Measurements from ENCODE around the gene TUFT1. TPM values are rescaled to one million over a fixed set of nuclear protein-coding genes. Genes with fewer than 3 reads are reported as not detected.

TUFT1 gene
- total RNA-seq, 1 experiment from 2014 or later = 31.4 TPM

DNA sequence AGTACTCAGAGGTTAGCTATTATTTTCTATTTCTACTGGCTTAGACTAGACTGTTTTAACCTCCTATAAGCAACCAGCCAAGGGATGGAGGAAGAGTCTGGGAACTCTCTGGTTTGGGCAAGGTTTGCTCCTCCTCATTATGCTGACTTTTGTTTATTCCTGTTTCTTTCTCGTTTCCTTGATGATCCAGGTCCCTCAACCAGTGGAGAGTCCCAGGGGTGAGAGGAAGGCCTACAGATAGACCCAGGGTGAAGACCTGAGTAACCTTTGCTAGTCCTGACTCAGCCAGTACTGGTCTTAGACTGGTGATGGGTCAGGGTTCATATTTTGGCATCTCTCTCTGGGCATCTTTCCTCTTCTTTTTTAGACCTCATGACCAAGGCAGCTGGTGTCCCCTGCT lies 5.4 kb downstream of the TUFT1 start:
- no peaks in the 10 kb centered on the region for H3K9me3 Mint-ChIP-seq (ENCODE audit: low read depth, unreplicated experiment)
- TF ChIP-seq, protein P1, sequence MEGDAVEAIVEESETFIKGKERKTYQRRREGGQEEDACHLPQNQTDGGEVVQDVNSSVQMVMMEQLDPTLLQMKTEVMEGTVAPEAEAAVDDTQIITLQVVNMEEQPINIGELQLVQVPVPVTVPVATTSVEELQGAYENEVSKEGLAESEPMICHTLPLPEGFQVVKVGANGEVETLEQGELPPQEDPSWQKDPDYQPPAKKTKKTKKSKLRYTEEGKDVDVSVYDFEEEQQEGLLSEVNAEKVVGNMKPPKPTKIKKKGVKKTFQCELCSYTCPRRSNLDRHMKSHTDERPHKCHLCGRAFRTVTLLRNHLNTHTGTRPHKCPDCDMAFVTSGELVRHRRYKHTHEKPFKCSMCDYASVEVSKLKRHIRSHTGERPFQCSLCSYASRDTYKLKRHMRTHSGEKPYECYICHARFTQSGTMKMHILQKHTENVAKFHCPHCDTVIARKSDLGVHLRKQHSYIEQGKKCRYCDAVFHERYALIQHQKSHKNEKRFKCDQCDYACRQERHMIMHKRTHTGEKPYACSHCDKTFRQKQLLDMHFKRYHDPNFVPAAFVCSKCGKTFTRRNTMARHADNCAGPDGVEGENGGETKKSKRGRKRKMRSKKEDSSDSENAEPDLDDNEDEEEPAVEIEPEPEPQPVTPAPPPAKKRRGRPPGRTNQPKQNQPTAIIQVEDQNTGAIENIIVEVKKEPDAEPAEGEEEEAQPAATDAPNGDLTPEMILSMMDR (IDR thresholded peaks at IDR 0.05; ENCODE audit: unreplicated experiment) = no peak
- no peak overlapping the region for H3K4me3 Mint-ChIP-seq (ENCODE audit: low read depth, unreplicated experiment)
- CTCF ChIA-PET = no interaction called here
- H3K27me3 Mint-ChIP-seq (ENCODE audit: unreplicated experiment) = no peaks in the 10 kb centered on the region
- BruUV-seq (replicated peaks) = no TSS peak
- no peak for DNase-seq
- H3K27ac Mint-ChIP-seq (ENCODE audit: unreplicated experiment) = peak overlapping the region; percentile 69
- intact Hi-C loops (cut with micrococcal nuclease; ENCODE audit: unreplicated experiment) = loop anchor here (10.0 kb wide), 1 partner anchor 49 kb away; no protein-coding TSS in a partner anchor
- peaks cover 79% of the 10 kb centered on the region for H3K4me1 Mint-ChIP-seq (ENCODE audit: low read depth, unreplicated experiment)
- peaks cover 67% of the 10 kb centered on the region for H3K36me3 Mint-ChIP-seq (ENCODE audit: insufficient read depth, unreplicated experiment)

DNA sequence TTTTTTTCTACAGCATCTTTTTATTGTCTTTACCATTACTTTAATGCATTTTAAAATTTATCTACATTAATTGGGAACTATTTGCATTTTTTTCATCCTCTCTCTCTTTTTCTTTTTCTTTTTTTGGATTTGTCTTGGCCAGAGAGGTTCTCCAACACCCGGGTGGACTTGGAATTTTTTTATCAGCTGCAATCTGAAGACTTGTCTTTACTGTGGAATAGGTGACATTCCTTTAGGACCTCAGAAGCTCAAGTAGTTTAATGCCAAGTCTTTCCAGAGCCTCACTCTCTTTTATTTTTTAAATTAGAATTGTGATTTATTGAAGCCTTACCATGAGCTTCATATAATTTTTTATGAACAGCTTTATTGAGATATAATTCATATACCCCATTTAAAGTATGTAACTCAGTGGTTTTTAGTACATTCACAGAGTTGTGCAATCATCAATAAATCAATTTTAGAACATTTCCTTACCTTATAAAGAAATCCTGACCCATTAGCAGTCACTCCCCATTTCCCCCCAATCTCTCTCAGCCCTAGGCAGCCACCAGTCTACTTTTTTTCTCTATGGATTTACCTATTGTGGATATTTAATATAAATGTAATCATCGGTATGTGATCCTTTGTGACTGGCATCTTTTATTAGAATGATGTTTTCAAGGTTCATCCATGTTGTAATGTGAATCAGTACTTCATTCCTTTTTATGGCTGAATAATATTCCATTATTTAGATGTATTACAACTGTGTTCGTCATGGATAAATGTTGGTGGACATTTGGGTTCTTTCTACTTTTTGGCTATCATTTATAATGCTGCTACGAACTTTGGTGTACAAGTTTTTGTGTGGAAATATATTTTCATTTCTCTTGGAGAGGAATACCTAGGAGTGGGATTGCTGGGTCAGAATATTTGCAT lies 6.2 kb downstream of the TUFT1 start:
- Mint-ChIP-seq H3K4me1 (ENCODE audit: low read depth, unreplicated experiment) (peaks cover 84% of the 10 kb centered on the region), H3K36me3 (ENCODE audit: insufficient read depth, unreplicated experiment) (peaks cover 59% of the 10 kb centered on the region), H3K27me3 (ENCODE audit: unreplicated experiment) (no peaks in the 10 kb centered on the region), H3K27ac (ENCODE audit: unreplicated experiment) (peak overlapping the region; percentile 74), H3K9me3 (ENCODE audit: low read depth, unreplicated experiment) (no peaks in the 10 kb centered on the region), H3K4me3 (ENCODE audit: low read depth, unreplicated experiment) (peak overlapping the region; percentile 45)
- TF ChIP-seq, protein P1 (IDR thresholded peaks at IDR 0.05; ENCODE audit: unreplicated experiment) = no peak
- intact Hi-C loops (cut with micrococcal nuclease; ENCODE audit: unreplicated experiment) = loop anchor here (10.0 kb wide), 1 partner anchor 49 kb away; no protein-coding TSS in a partner anchor
- no peak for DNase-seq
- BruUV-seq (replicated peaks) = no TSS peak
- CTCF ChIA-PET = interaction anchor here (0.6 to 2.7 kb wide), 5 partner anchors 13 to 167 kb away, joined by 3 to 7 read pairs (median 4); no protein-coding TSS in a partner anchor

DNA sequence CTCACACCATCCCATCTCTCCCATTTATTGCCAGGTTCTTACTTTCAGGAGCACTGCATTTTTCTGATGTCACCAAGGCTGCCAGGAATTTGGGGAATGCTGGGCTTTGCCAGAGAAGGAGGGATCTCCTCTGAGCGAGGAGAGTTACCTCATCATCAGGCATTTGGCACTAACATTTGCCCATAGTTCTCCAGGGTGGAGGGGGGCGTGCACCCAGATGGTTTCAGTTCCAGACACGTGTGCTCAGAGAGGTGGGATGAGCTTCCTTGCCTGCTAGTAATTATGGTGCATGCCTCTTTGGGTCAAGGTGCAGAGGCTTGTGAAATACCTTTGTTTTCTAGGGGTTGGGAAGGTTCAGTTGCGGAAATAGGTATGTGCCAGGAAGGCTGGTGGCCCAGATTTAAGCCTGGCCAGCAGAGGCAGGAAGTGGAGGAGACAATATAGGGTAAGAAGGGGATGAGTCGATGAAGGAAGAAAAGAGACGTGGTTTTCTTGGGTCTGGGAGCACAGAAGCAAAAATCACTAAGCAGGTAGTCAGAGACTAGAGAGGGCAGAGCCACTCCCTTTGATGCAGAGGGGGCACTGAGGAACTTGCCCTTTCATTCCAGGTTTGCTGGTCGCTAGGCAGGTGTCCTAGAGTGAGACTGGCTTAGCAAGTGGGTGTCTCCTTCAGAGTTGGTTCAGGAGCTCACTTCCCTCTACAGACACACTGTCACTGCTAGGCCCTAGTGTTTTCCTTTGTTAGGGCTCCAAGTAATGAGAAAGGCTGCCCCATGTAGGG lies 7.2 kb downstream of the TUFT1 start:
- H3K27ac Mint-ChIP-seq (ENCODE audit: unreplicated experiment) = peak overlapping the region; percentile 74
- peaks cover 49% of the 10 kb centered on the region for H3K36me3 Mint-ChIP-seq (ENCODE audit: insufficient read depth, unreplicated experiment)
- intact Hi-C loops (cut with micrococcal nuclease; ENCODE audit: unreplicated experiment) = loop anchor here (10.0 kb wide), 1 partner anchor 47 kb away; no protein-coding TSS in a partner anchor
- CTCF ChIA-PET = interaction anchor here (0.6 to 2.7 kb wide), 7 partner anchors 12 to 279 kb away, joined by 3 to 7 read pairs (median 4); no protein-coding TSS in a partner anchor
- no TSS peak for BruUV-seq (replicated peaks)
- TF ChIP-seq, protein P1 (IDR thresholded peaks at IDR 0.05; ENCODE audit: unreplicated experiment) = no peak
- no peaks in the 10 kb centered on the region for H3K9me3 Mint-ChIP-seq (ENCODE audit: low read depth, unreplicated experiment)
- H3K4me1 Mint-ChIP-seq (ENCODE audit: low read depth, unreplicated experiment) = peaks cover 86% of the 10 kb centered on the region
- DNase-seq = peak; percentile 93
- H3K27me3 Mint-ChIP-seq (ENCODE audit: unreplicated experiment) = no peaks in the 10 kb centered on the region
- H3K4me3 Mint-ChIP-seq (ENCODE audit: low read depth, unreplicated experiment) = peak overlapping the region; percentile 45

DNA sequence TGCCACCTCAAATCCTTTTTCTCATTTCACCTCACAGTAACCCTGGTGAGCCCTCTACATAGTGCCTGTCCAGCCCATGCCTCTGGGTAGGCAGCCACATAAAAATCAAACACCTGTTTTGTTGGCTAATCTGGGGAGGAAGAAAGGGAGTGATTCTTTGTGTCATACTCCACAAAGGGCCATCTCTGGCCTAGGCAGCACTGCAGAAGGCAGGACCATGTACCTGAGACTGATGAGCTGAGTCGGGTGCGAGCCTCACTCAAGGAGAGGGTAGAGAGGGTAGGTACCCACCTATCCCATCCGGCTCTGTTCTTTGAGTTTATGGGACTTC lies 7.8 kb downstream of the TUFT1 start:
- TF ChIP-seq, protein P1 (IDR thresholded peaks at IDR 0.05; ENCODE audit: unreplicated experiment) = no peak
- intact Hi-C loops (cut with micrococcal nuclease; ENCODE audit: unreplicated experiment) = loop anchor here (10.0 kb wide), 1 partner anchor 47 kb away; no protein-coding TSS in a partner anchor
- CTCF ChIA-PET = interaction anchor here (0.6 to 2.7 kb wide), 7 partner anchors 11 to 208 kb away, joined by 3 to 7 read pairs (median 5); no protein-coding TSS in a partner anchor

More for the DNA sequence above, 7.8 kb downstream of the TUFT1 start:
- BruUV-seq (replicated peaks) = no TSS peak
- DNase-seq = no peak
- peaks cover 81% of the 10 kb centered on the region for H3K4me1 Mint-ChIP-seq (ENCODE audit: low read depth, unreplicated experiment)
- no peaks in the 10 kb centered on the region for H3K9me3 Mint-ChIP-seq (ENCODE audit: low read depth, unreplicated experiment)
- H3K36me3 Mint-ChIP-seq (ENCODE audit: insufficient read depth, unreplicated experiment) = peaks cover 43% of the 10 kb centered on the region
- H3K27me3 Mint-ChIP-seq (ENCODE audit: unreplicated experiment) = no peaks in the 10 kb centered on the region
- peak overlapping the region; percentile 74 for H3K27ac Mint-ChIP-seq (ENCODE audit: unreplicated experiment)
- peak overlapping the region; percentile 45 for H3K4me3 Mint-ChIP-seq (ENCODE audit: low read depth, unreplicated experiment)
